Measurements from ENCODE around the gene COL11A2.

Gene COL11A2

GRCh38 chr6:33193619-33194018 lies 1.4 kb upstream of the COL11A2 start:
- no peak overlapping the region for H2AFZ ChIP-seq (ENCODE audit: low read depth, low read length)
- no peaks in the 10 kb centered on the region for H3K27me3 ChIP-seq (ENCODE audit: insufficient read depth, low read length, poor library complexity)
- peaks cover 47% of the 10 kb centered on the region for H3K36me3 ChIP-seq (ENCODE audit: insufficient read depth, low read length)
- ATAC-seq (ENCODE audit: insufficient read depth, low read depth) (no peak), DNase-seq (no peak)
- H3K4me2 ChIP-seq (ENCODE audit: insufficient read depth, low read length), result no peak overlapping the region
- H3K9ac ChIP-seq (ENCODE audit: low read depth, low read length), result no peak overlapping the region
- H4K20me1 ChIP-seq (ENCODE audit: insufficient read depth, low read length), result peaks cover 38% of the 10 kb centered on the region
- TF ChIP-seq CTCF (IDR thresholded peaks at IDR 0.05; ENCODE audit: borderline replicate concordance, extremely low read depth, low read length, poor library complexity, severe bottlenecking) (no peak), EZH2 (IDR thresholded peaks at IDR 0.05; ENCODE audit: borderline replicate concordance, low read depth, low read length, severe bottlenecking) (no peak)
- H3K79me2 ChIP-seq (ENCODE audit: insufficient read depth, low read length), result peaks cover 17% of the 10 kb centered on the region
- H3K4me1 ChIP-seq (ENCODE audit: insufficient read depth, low read length), result peaks cover 12% of the 10 kb centered on the region
- no peak overlapping the region for H3K4me3 ChIP-seq (ENCODE audit: low read depth in 1 of 2, low read length in 2 of 2)
- no peak overlapping the region for H3K27ac ChIP-seq (ENCODE audit: low read length)
- no peaks in the 10 kb centered on the region for H3K9me3 ChIP-seq (ENCODE audit: insufficient read depth, low read length, severe bottlenecking)

- DNase-seq, result no peak
- peaks cover 10% of the 10 kb centered on the region for H3K79me2 ChIP-seq (ENCODE audit: insufficient read depth, low read length)
- no peak overlapping the region for H3K4me3 ChIP-seq (ENCODE audit: low read depth in 1 of 2, low read length in 2 of 2)
- H3K4me1 ChIP-seq (ENCODE audit: insufficient read depth, low read length), result peaks cover 5% of the 10 kb centered on the region
- H3K27me3 ChIP-seq (ENCODE audit: insufficient read depth, low read length, poor library complexity), result no peaks in the 10 kb centered on the region
- H3K9me3 ChIP-seq (ENCODE audit: insufficient read depth, low read length, severe bottlenecking), result no peaks in the 10 kb centered on the region
- peaks cover 41% of the 10 kb centered on the region for H3K36me3 ChIP-seq (ENCODE audit: insufficient read depth, low read length)
- H2AFZ ChIP-seq (ENCODE audit: low read depth, low read length), result no peak overlapping the region
- no peak overlapping the region for H3K27ac ChIP-seq (ENCODE audit: low read length)
- TF ChIP-seq EZH2 (IDR thresholded peaks at IDR 0.05; ENCODE audit: borderline replicate concordance, low read depth, low read length, severe bottlenecking) (no peak), CTCF (IDR thresholded peaks at IDR 0.05; ENCODE audit: borderline replicate concordance, extremely low read depth, low read length, poor library complexity, severe bottlenecking) (no peak)
- peaks cover 32% of the 10 kb centered on the region for H4K20me1 ChIP-seq (ENCODE audit: insufficient read depth, low read length)
- no peak for ATAC-seq (ENCODE audit: insufficient read depth, low read depth)
- H3K4me2 ChIP-seq (ENCODE audit: insufficient read depth, low read length), result no peak overlapping the region
- H3K9ac ChIP-seq (ENCODE audit: low read depth, low read length), result no peak overlapping the region
Observed at GRCh38 chr6:33192671-33193602, 670 bp upstream of the COL11A2 start.

GRCh38 chr6:33191383-33192104 lies 723 bp downstream of the COL11A2 start:
- Histone ChIP-seq H4K20me1 (ENCODE audit: insufficient read depth, low read length) (peaks cover 22% of the 10 kb centered on the region; the same call in 1 of the 2 replicates), H3K36me3 (ENCODE audit: insufficient read depth, low read length) (peaks cover 28% of the 10 kb centered on the region), H3K9me3 (ENCODE audit: insufficient read depth, low read length, severe bottlenecking) (no peaks in the 10 kb centered on the region), H3K27ac (ENCODE audit: low read length) (no peak overlapping the region), H3K79me2 (ENCODE audit: insufficient read depth, low read length) (no peaks in the 10 kb centered on the region), H3K27me3 (ENCODE audit: insufficient read depth, low read length, poor library complexity) (no peaks in the 10 kb centered on the region), H3K4me2 (ENCODE audit: insufficient read depth, low read length) (no peak overlapping the region), H2AFZ (ENCODE audit: low read depth, low read length) (no peak overlapping the region), H3K4me3 (ENCODE audit: low read depth in 1 of 2, low read length in 2 of 2) (no peak overlapping the region), H3K4me1 (ENCODE audit: insufficient read depth, low read length) (no peaks in the 10 kb centered on the region), H3K9ac (ENCODE audit: low read depth, low read length) (no peak overlapping the region)
- TF ChIP-seq EZH2 (IDR thresholded peaks at IDR 0.05; ENCODE audit: borderline replicate concordance, low read depth, low read length, severe bottlenecking), result no peak
- TF ChIP-seq CTCF (IDR thresholded peaks at IDR 0.05; ENCODE audit: borderline replicate concordance, extremely low read depth, low read length, poor library complexity, severe bottlenecking), result no peak
- ATAC-seq (ENCODE audit: insufficient read depth, low read depth) (0 out of 3 replicates have a peak, but pooled peaks have one; percentile 13), DNase-seq (no peak)

Data from DND-41 (cell line).